ENCODE data around the gene TKFC. TPM values are rescaled to one million over a fixed set of nuclear protein-coding genes. Genes with fewer than 3 reads are reported as not detected.
A peak's percentile ranks its signal among the peaks of the same experiment; 100 is the strongest.

Gene TKFC
- total and polyA plus RNA-seq, 9 of the 15 experiments (the other 6 are each of a cell fraction or from before 2014, with no cell fraction given), result 2.0 to 61.7 (median 28.5) TPM

DNA sequence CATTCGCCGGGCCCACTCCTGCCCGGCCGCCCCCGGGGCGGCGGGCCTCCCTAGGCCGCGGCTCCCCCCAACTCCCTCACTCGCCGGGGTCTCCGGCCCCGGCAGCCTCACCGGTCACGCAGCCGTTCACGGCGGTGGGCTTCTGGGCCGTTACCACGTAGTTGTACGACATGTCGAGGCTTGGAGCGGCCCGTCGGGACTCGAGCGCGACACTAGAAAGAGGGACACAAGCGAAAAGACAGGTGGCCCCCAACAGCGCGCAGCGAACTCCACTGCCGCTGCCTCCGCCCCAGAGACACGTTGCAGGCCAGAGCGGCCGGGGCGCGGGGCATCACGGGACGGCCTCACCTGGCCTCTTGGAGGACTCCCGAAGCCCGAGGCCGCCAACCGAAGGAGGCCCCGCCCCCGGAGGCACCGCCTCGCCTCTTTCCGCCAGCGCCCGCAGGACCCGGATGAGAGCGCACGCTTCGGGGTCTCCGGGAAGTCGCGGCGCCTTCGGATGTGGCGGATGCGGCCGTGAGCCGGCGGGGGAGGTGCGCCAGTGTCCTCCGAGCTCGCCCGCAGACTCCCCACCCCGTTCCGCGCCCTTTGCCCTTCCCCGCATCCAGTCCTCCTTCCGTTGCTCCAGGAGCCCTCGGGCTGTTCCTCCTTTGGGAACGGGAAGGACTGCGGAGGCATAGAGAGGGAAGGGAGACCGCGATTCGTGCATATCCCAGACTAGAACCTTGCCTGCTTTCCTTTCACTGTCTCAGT is at the start of gene TKFC, which contains the start of gene DDB1 (continued):
- TF ChIP-seq SAFB2 (IDR thresholded peaks at IDR 0.05; ENCODE audit: borderline replicate concordance, low read depth, low read length, severe bottlenecking) (no peak), PRPF4 (IDR thresholded peaks at IDR 0.05; ENCODE audit: insufficient read depth, low read depth, low read length, poor library complexity, severe bottlenecking) (no peak), HCFC1 (IDR thresholded peaks at IDR 0.05; ENCODE audit: low read depth, low read length) (peak; percentile 77), SRSF1 (IDR thresholded peaks at IDR 0.05; ENCODE audit: low read depth, low read length) (no peak), TGIF2 (CRISPR knock-in tag; IDR thresholded peaks at IDR 0.05) (0 out of 2 replicates have a peak, but pooled peaks have one; percentile 45), SRF (CRISPR knock-in tag; IDR thresholded peaks at IDR 0.05) (peak in 1 of 2 experiments; percentile 75; a peak in 1 of 4 replicates), GTF2F1 (IDR thresholded peaks at IDR 0.05; ENCODE audit: low read depth, low read length) (peak; percentile 75; the same call in 1 of the 2 replicates), XRCC3 (IDR thresholded peaks at IDR 0.05) (no peak), KLF1 (tag; IDR thresholded peaks at IDR 0.05) (no peak; the same call in 1 of the 2 replicates), NFE2 (IDR thresholded peaks at IDR 0.05; ENCODE audit: low read depth) (no peak), TARDBP (IDR thresholded peaks at IDR 0.05) (peak; percentile 16; the same call in 1 of the 2 replicates)
- TF ChIP-seq, protein P1, sequence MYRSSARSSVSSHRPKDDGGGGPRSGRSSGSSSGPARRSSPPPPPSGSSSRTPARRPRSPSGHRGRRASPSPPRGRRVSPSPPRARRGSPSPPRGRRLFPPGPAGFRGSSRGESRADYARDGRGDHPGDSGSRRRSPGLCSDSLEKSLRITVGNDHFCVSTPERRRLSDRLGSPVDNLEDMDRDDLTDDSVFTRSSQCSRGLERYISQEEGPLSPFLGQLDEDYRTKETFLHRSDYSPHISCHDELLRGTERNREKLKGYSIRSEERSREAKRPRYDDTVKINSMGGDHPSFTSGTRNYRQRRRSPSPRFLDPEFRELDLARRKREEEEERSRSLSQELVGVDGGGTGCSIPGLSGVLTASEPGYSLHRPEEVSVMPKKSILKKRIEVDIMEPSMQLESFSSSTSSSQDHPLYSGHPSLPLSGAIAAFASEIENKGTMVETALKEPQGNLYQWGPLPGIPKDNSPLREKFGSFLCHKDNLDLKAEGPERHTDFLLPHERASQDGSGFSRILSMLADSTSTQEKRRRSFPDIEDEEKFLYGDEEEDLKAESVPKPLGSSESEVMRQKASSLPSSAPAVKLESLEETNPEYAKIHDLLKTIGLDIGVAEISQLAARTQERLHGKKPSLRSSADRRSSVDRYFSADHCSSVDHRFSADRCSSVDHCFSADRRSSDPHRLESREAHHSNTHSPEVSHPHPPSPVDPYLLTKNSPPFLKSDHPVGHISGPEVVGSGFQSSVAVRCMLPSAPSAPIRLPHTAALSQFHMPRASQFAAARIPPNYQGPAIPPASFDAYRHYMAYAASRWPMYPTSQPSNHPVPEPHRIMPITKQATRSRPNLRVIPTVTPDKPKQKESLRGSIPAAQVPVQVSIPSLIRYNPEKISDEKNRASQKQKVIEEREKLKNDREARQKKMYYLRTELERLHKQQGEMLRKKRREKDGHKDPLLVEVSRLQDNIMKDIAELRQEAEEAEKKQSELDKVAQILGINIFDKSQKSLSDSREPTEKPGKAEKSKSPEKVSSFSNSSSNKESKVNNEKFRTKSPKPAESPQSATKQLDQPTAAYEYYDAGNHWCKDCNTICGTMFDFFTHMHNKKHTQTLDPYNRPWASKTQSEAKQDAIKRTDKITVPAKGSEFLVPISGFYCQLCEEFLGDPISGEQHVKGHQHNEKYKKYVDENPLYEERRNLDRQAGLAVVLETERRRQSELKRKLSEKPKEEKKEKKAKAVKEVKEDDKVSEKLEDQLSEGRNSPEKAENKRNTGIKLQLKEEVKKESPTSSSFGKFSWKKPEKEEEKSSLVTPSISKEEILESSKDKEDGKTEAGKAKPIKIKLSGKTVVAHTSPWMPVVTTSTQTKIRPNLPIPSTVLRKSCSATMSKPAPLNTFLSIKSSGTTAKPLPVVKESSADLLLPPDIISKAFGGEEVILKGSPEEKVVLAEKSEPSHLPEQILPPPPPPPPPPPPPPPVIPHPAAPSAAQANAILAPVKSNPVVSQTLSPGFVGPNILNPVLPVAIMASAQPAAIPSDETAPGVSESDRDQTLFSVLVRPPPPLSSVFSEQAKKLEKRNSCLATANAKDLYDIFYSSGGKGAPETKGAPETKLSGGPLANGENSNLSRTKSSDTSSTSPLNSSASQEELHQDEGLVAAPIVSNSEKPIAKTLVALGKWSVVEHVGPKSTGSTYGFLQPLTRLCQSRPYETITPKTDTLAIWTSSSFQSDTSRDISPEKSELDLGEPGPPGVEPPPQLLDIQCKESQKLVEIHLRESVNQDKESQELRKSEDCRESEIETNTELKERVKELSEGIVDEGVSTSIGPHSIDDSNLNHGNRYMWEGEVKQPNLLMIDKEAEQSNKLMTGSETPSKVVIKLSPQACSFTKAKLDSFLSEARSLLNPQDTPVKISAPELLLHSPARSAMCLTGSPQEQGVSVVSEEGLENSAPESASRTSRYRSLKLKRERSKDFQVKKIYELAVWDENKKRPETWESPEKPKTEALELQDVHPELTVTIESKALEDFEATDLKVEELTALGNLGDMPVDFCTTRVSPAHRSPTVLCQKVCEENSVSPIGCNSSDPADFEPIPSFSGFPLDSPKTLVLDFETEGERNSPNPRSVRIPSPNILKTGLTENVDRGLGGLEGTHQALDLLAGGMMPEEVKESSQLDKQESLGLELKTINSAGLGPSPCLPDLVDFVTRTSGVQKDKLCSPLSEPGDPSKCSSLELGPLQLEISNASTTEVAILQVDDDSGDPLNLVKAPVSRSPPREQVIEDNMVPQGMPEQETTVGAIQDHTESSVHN (IDR thresholded peaks at IDR 0.05; ENCODE audit: borderline replicate concordance in 1 of 2, low read depth in 1 of 2), result no peak
- TF ChIP-seq, protein P2, sequence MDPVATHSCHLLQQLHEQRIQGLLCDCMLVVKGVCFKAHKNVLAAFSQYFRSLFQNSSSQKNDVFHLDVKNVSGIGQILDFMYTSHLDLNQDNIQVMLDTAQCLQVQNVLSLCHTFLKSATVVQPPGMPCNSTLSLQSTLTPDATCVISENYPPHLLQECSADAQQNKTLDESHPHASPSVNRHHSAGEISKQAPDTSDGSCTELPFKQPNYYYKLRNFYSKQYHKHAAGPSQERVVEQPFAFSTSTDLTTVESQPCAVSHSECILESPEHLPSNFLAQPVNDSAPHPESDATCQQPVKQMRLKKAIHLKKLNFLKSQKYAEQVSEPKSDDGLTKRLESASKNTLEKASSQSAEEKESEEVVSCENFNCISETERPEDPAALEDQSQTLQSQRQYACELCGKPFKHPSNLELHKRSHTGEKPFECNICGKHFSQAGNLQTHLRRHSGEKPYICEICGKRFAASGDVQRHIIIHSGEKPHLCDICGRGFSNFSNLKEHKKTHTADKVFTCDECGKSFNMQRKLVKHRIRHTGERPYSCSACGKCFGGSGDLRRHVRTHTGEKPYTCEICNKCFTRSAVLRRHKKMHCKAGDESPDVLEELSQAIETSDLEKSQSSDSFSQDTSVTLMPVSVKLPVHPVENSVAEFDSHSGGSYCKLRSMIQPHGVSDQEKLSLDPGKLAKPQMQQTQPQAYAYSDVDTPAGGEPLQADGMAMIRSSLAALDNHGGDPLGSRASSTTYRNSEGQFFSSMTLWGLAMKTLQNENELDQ (CRISPR knock-in tag; IDR thresholded peaks at IDR 0.05; ENCODE audit: borderline replicate concordance), result no peak
- TF ChIP-seq, protein P3, sequence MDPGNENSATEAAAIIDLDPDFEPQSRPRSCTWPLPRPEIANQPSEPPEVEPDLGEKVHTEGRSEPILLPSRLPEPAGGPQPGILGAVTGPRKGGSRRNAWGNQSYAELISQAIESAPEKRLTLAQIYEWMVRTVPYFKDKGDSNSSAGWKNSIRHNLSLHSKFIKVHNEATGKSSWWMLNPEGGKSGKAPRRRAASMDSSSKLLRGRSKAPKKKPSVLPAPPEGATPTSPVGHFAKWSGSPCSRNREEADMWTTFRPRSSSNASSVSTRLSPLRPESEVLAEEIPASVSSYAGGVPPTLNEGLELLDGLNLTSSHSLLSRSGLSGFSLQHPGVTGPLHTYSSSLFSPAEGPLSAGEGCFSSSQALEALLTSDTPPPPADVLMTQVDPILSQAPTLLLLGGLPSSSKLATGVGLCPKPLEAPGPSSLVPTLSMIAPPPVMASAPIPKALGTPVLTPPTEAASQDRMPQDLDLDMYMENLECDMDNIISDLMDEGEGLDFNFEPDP (CRISPR knock-in tag; IDR thresholded peaks at IDR 0.05), result no peak

All from K562 (cell line).